Heart left ventricle (tissue), 16 donors: ENCODE results near the gene CDK2AP2. TPM values are rescaled to one million over a fixed set of nuclear protein-coding genes. Genes with fewer than 3 reads are reported as not detected.
"Not testable (repeated sequence)": the region's sequence is repeated elsewhere in the genome, so short reads cannot be mapped to it uniquely, and the experiment has no call there.

Experiments
- ATAC-seq, 4 donors: fragments of 200-7000 bp; cut with Tn5 transposase; one replicate each; pipeline ENCODE4 v1.9.1; 2020 to 2022; ENCODE audit warnings: moderate library complexity in 4 of 4, mild to moderate bottlenecking in 3 of 4, moderate number of reproducible peaks in 1 of 4
- DNase-seq, 5 donors: peaks; one replicate each; pipeline ENCODE4 v3.0.0-alpha.2; 2020
- H3K27ac ChIP-seq, 12 donors: fragments of 200-600 bp; sonication (generic) in 4 of 12; one replicate each; pipeline versions ENCODE4 v1.5.0 to v1.8.0; 2016 to 2022; ENCODE audit warnings: mild to moderate bottlenecking in 2 of 12
- H3K27me3 ChIP-seq, 9 donors: fragments of 200-600 bp; sonication (generic) in 2 of 9; one replicate each; pipeline versions ENCODE4 v1.5.1 to v1.8.0; 2016 to 2022; ENCODE audit warnings: mild to moderate bottlenecking in 3 of 9
- H3K36me3 ChIP-seq, 9 donors: fragments of 200-600 bp; sonication (generic) in 2 of 9; one replicate each; pipeline versions ENCODE4 v1.5.0 to v1.8.0; 2018 to 2022; ENCODE audit warnings: mild to moderate bottlenecking in 2 of 9
- H3K4me1 ChIP-seq, 12 donors: fragments of 200-600 bp; sonication (generic) in 4 of 12; one replicate each; pipeline versions ENCODE4 v1.5.0 to v1.8.0; 2016 to 2022; ENCODE audit warnings: mild to moderate bottlenecking in 3 of 12
- H3K4me3 ChIP-seq, 12 donors: fragments of 200-600 bp; sonication (generic) in 4 of 12; one replicate each; pipeline versions ENCODE4 v1.5.0 to v1.8.0; 2017 to 2022; ENCODE audit warnings: mild to moderate bottlenecking in 9 of 12, moderate library complexity in 4 of 12
- H3K9me3 ChIP-seq, 12 donors: fragments of 200-600 bp; sonication (generic) in 4 of 12; one replicate each; pipeline versions ENCODE4 v1.5.0 to v1.8.0; 2016 to 2022; ENCODE audit warnings: mild to moderate bottlenecking in 1 of 12
- POLR2A ChIP-seq, 2 donors: fragments of 450-650 bp; IDR thresholded peaks; one replicate each; pipeline ENCODE4 v1.6.1; 2017; ENCODE audit warnings: antibody characterized with exemption in 2 of 2, mild to moderate bottlenecking in 2 of 2, moderate library complexity in 2 of 2
- WGBS, 4 donors: extraction: QIAGEN DNeasy Blood & Tissue Kit in 2 of 4; methylation state at CpG; one replicate each; pipeline versions ENCODE4 v1.1.5 to v1.1.7; 2013 to 2018; 5-methylcytosine and 5-hydroxymethylcytosine counted together
- intact Hi-C, 10 donors: fragments of 100-400 bp; cut with DNase I; formaldehyde crosslinking; loops; one replicate each; pipeline versions ENCODE4 v1.11.1 to v1.14.2; 2022
- polyA plus RNA-seq, 2 donors: library from polyadenylated mRNA; stranded (reverse); fragments of 200-250 nt; gene quantifications; one replicate each; pipeline ENCODE4 v1.2.3, GENCODE V29; 2013
- total RNA-seq, 9 donors: library from RNA; depleted of rRNA in 2 of 9; stranded (reverse); fragments of >200 nt in 2 of 9; fragmentation: NEBNext Ultra II Directional in 3 of 9; extraction: Animal tissue kit (Norgen Biotek cat#: 25700) in 3 of 9; gene quantifications; one replicate each; pipeline versions ENCODE4 v1.1.0 to v1.2.4, GENCODE V29; 2016 to 2023
- TF ChIP-seq, protein P1 (sequence below), 12 donors: fragments of 200-600 bp; sonication (generic) in 4 of 12; IDR thresholded peaks; one replicate each; pipeline versions ENCODE4 v1.5.0 to v1.8.0; 2018 to 2022; ENCODE audit warnings: antibody characterized with exemption in 12 of 12, mild to moderate bottlenecking in 5 of 12
- donor health status: ischemic (EF 13 %, LVEDD 7.1; RV severe dilation, severe dysfunction).
- donor health status: healthy with polysubstance abuse.
- donor health status: DM: no; HTN: yes; CAD: no.
- donor health status: DM: no; HTN: no; CAD: no.
- donor health status: ischemic (EF 25% LVEDD 6.9; RV normal size, moderate dysfunction).
- donor health status: ischemic (EF 25% LVEDD 5.7; RV mildly dilated, moderate dysfunction).
- donor health status: healthy.
- donor health status: DM: yes; HTN: yes; CAD: no.
- donor health status: ischemic (EF 35%, LVEDD 5.7; RV mildly dilated, moderate dysfunction).
- donor health status: nonischemic (EF 11% LVEDD 7.7; RV severe dilation, severe dysfunction).
- donor health status: DM: yes; HTN: yes; CAD: no.
- donor health status: PGD.
- donor health status: ischemic (EF 29% LVEDD 5.4; RV normal size, mild dysfunction).
- donor health status: nonischemic (EF 23%, LVEDD 6.1; RV moderate dilation, normal function).

The CDK2AP2 gene
- total and polyA plus RNA-seq, 11 donors: 37.0 to 461 (median 60.1) TPM

GRCh38 chr11:67482275-67482826 lies 25.6 kb downstream of the CDK2AP2 start:
- H3K4me3 ChIP-seq: peak overlapping the region; percentile 41 to 72 (median 60)
- DNase-seq (peak in 1 of 5 donors; percentile 62), ATAC-seq (peak in 2 of 4 donors; percentile 13 to 23)
- H3K27me3 ChIP-seq: peaks cover 0 to 3% (median 0%) of the 10 kb centered on the region in 9 donors
- intact Hi-C loops: loop anchor here in 2 of 10 donors (2.0 to 5.0 kb wide), 2 partner anchors 22 to 90 kb away; partner anchors contain the start of genes PITPNM1 (in 1 of the 2) and RAD9A (in 1 of the 2)
- peak overlapping the region; percentile 21 to 91 (median 85) for H3K27ac ChIP-seq
- no peak for TF ChIP-seq POLR2A (IDR thresholded peaks at IDR 0.05)
- TF ChIP-seq, protein P1, sequence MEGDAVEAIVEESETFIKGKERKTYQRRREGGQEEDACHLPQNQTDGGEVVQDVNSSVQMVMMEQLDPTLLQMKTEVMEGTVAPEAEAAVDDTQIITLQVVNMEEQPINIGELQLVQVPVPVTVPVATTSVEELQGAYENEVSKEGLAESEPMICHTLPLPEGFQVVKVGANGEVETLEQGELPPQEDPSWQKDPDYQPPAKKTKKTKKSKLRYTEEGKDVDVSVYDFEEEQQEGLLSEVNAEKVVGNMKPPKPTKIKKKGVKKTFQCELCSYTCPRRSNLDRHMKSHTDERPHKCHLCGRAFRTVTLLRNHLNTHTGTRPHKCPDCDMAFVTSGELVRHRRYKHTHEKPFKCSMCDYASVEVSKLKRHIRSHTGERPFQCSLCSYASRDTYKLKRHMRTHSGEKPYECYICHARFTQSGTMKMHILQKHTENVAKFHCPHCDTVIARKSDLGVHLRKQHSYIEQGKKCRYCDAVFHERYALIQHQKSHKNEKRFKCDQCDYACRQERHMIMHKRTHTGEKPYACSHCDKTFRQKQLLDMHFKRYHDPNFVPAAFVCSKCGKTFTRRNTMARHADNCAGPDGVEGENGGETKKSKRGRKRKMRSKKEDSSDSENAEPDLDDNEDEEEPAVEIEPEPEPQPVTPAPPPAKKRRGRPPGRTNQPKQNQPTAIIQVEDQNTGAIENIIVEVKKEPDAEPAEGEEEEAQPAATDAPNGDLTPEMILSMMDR (IDR thresholded peaks at IDR 0.05): no peak
- H3K4me1 ChIP-seq: peaks cover 5 to 44% (median 25%) of the 10 kb centered on the region in 12 donors
- WGBS, 4 donors: 51 to 55% (median 54%) methylated on average over 19 of the region's 19 CpGs
- no peaks in the 10 kb centered on the region for H3K9me3 ChIP-seq
- H3K36me3 ChIP-seq: peaks cover 0 to 10% (median 7%) of the 10 kb centered on the region in 9 donors

DNA sequence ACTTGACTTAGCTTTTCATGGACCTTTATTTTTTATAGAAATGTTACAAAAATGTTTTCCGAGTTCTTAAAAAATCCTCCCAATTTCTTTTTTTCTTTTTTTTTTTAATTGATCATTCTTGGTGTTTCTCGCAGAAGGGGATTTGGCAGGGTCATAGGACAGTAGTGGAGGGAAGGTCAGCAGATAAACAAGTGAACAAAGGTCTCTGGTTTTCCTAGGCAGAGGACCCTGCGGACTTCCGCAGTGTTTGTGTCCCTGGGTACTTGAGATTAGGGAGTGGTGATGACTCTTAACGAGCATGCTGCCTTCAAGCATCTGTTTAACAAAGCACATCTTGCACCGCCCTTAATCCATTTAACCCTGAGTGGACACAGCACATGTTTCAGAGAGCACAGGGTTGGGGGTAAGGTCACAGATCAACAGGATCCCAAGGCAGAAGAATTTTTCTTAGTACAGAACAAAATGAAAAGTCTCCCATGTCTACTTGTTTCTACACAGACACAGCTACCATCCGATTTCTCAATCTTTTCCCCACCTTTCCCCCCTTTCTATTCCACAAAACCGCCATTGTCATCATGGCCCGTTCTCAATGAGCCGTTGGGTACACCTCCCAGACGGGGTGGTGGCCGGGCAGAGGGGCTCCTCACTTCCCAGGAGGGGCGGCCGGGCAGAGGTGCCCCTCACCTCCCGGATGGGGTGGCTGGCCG lies 30.5 kb downstream of the CDK2AP2 start:
- 80 to 83% (median 82%) methylated on average over 14 of the region's 16 CpGs for WGBS, 4 donors

GRCh38 chr11:67476692-67477091 lies 31.3 kb downstream of the CDK2AP2 start:
- not testable (repeated sequence) for DNase-seq, H3K4me1 ChIP-seq, ATAC-seq

More for the DNA sequence above, 30.5 kb downstream of the CDK2AP2 start:
- DNase-seq, H3K4me3 ChIP-seq, H3K4me1 ChIP-seq, ATAC-seq, intact Hi-C loops, H3K27ac ChIP-seq, H3K27me3 ChIP-seq, H3K36me3 ChIP-seq, H3K9me3 ChIP-seq: not testable (repeated sequence)

GRCh38 chr11:67472882-67473281 lies 35.1 kb downstream of the CDK2AP2 start:
- Histone ChIP-seq H3K9me3 (no peaks in the 10 kb centered on the region), H3K27me3 (no peaks in the 10 kb centered on the region), H3K36me3 (no peaks in the 10 kb centered on the region), H3K4me3 (no peak overlapping the region), H3K4me1 (peaks cover 0 to 17% (median 12%) of the 10 kb centered on the region in 12 donors), H3K27ac (no peak overlapping the region)
- DNase-seq (no peak), ATAC-seq (no peak)
- TF ChIP-seq, protein P1 (IDR thresholded peaks at IDR 0.05): no peak
- no peak for TF ChIP-seq POLR2A (IDR thresholded peaks at IDR 0.05)
- intact Hi-C loops: loop anchor here in 1 of 10 donors (5.0 kb wide), 1 partner anchor 34 kb away; the partner anchor contains the start of genes CDK2AP2 and PITPNM1
- WGBS, 4 donors: 76 to 85% (median 80%) methylated on average over 7 of the region's 7 CpGs

More at GRCh38 chr11:67476692-67477091, 31.3 kb downstream of the CDK2AP2 start:
- H3K27ac ChIP-seq, H3K36me3 ChIP-seq, H3K4me3 ChIP-seq, intact Hi-C loops, H3K27me3 ChIP-seq, H3K9me3 ChIP-seq: not testable (repeated sequence)
- 73 to 79% (median 77%) methylated on average over 10 of the region's 10 CpGs for WGBS, 4 donors

GRCh38 chr11:67470337-67471002 lies 37.5 kb downstream of the CDK2AP2 start:
- no peak for TF ChIP-seq POLR2A (IDR thresholded peaks at IDR 0.05)
- TF ChIP-seq, protein P1 (IDR thresholded peaks at IDR 0.05): no peak
- ATAC-seq (no peak), DNase-seq (no peak)
- intact Hi-C loops: loop anchor here in 1 of 10 donors (5.0 kb wide), 1 partner anchor 37 kb away; the partner anchor contains the start of genes CDK2AP2 and PITPNM1
- WGBS, 4 donors: 85 to 90% (median 87%) methylated on average over 8 of the region's 8 CpGs
- Histone ChIP-seq H3K27ac (no peak overlapping the region), H3K4me3 (no peak overlapping the region), H3K9me3 (no peaks in the 10 kb centered on the region), H3K4me1 (peaks cover 0 to 30% (median 17%) of the 10 kb centered on the region in 12 donors), H3K36me3 (no peaks in the 10 kb centered on the region), H3K27me3 (no peaks in the 10 kb centered on the region)
